PFSK-1 (cell line): ENCODE data around the gene PUS7L.

Source experiments
- FOXP2 ChIP-seq: optimal IDR thresholded peaks from 2 replicates; pipeline ENCODE3; 2011; ENCODE audit warnings: borderline replicate concordance, control low read depth, inconsistent platforms; ENCODE audit not compliant: insufficient read depth; ENCODE audit errors: extremely low read length, extremely low read depth
- POLR2AphosphoS5 ChIP-seq: IDR thresholded peaks from 2 replicates; pipeline ENCODE4 v1.6.1; 2012; ENCODE audit warnings: low read depth, mild to moderate bottlenecking, control low read depth, low read length, moderate library complexity
- REST ChIP-seq, 2 experiments: IDR thresholded peaks; 2 replicates each; pipeline versions ENCODE4 v1.6.1 to v1.8.0; 2011 to 2012; ENCODE audit warnings: low read depth in 2 of 2, low read length in 2 of 2, control low read depth in 1 of 2, inconsistent platforms in 1 of 2, mild to moderate bottlenecking in 1 of 2, moderate library complexity in 1 of 2; ENCODE audit not compliant: insufficient read depth in 1 of 2
- SIN3A ChIP-seq: IDR thresholded peaks from 2 replicates; pipeline ENCODE4 v1.6.1; 2012; ENCODE audit warnings: mild to moderate bottlenecking, low read length, moderate library complexity, borderline replicate concordance; ENCODE audit not compliant: insufficient read depth
- TAF1 ChIP-seq: IDR thresholded peaks from 2 replicates; pipeline ENCODE4 v1.6.1; 2012; ENCODE audit warnings: low read length, control low read depth, borderline replicate concordance; ENCODE audit not compliant: insufficient read depth

PUS7L gene

GRCh38 chr12:43694879-43695278 is 63.7 kb downstream of the PUS7L start:
- no peak for TF ChIP-seq SIN3A
- TF ChIP-seq FOXP2 = no peak
- no peak for TF ChIP-seq TAF1
- TF ChIP-seq POLR2AphosphoS5 = no peak
- TF ChIP-seq REST (IDR thresholded peaks at IDR 0.05; ENCODE audit: insufficient read depth in 1 of 2, low read depth in 2 of 2, low read length in 2 of 2) = no peak

GRCh38 chr12:43692064-43692463 is 66.5 kb downstream of the PUS7L start:
- TF ChIP-seq SIN3A (no peak), POLR2AphosphoS5 (no peak), TAF1 (no peak), FOXP2 (no peak), REST (IDR thresholded peaks at IDR 0.05; ENCODE audit: insufficient read depth in 1 of 2, low read depth in 2 of 2, low read length in 2 of 2) (no peak)

- no peak for TF ChIP-seq SIN3A
- no peak for TF ChIP-seq FOXP2
- TF ChIP-seq POLR2AphosphoS5 = no peak
- TF ChIP-seq TAF1 = no peak
- no peak for TF ChIP-seq REST (IDR thresholded peaks at IDR 0.05; ENCODE audit: insufficient read depth in 1 of 2, low read depth in 2 of 2, low read length in 2 of 2)
Observed at GRCh38 chr12:43676183-43676813, 82.3 kb downstream of the PUS7L start.

GRCh38 chr12:43675048-43675904 is 83.3 kb downstream of the PUS7L start:
- TF ChIP-seq TAF1 (no peak), POLR2AphosphoS5 (no peak), FOXP2 (no peak), REST (IDR thresholded peaks at IDR 0.05; ENCODE audit: insufficient read depth in 1 of 2, low read depth in 2 of 2, low read length in 2 of 2) (no peak), SIN3A (no peak)
